HG02870 (cell line): ENCODE results near the gene DIRAS1.

ENCODE experiments used
- ATAC-seq: cut with Tn5 transposase; IDR thresholded peaks from one replicate; pipeline ENCODE4 v1.9.1; 2021; ENCODE audit warnings: mild to moderate bottlenecking, moderate library complexity; ENCODE audit not compliant: unreplicated experiment

The DIRAS1 gene

GRCh38 chr19:2728783-2729387 is 7.7 kb upstream of the DIRAS1 start:
- ATAC-seq = no peak

- ATAC-seq = no peak
These were observed 6.4 kb upstream of the DIRAS1 start for GRCh38 chr19:2727640-2727944.

GRCh38 chr19:2726904-2727639 is 5.9 kb upstream of the DIRAS1 start:
- no peak for ATAC-seq

GRCh38 chr19:2726160-2726855 is 5.1 kb upstream of the DIRAS1 start:
- no peak for ATAC-seq

GRCh38 chr19:2724148-2724557 is 3.0 kb upstream of the DIRAS1 start:
- ATAC-seq = no peak

- no peak for ATAC-seq
These were observed 2.6 kb upstream of the DIRAS1 start for GRCh38 chr19:2723747-2724146.

GRCh38 chr19:2723345-2723715 is 2.2 kb upstream of the DIRAS1 start:
- ATAC-seq = no peak

GRCh38 chr19:2722541-2723344 is 1.6 kb upstream of the DIRAS1 start:
- no peak for ATAC-seq

GRCh38 chr19:2721570-2722540 is 683 bp upstream of the DIRAS1 start:
- no peak for ATAC-seq

- no peak for ATAC-seq
These were observed 1.0 kb downstream of the DIRAS1 start for GRCh38 chr19:2719920-2720776.

GRCh38 chr19:2719232-2719735 is 1.9 kb downstream of the DIRAS1 start:
- no peak for ATAC-seq

GRCh38 chr19:2717638-2718541 is 3.3 kb downstream of the DIRAS1 start:
- no peak for ATAC-seq

- no peak for ATAC-seq
These were observed 4.2 kb downstream of the DIRAS1 start for GRCh38 chr19:2716722-2717637.

- ATAC-seq = no peak
These were observed 4.9 kb downstream of the DIRAS1 start for GRCh38 chr19:2716275-2716650.

- no peak for ATAC-seq
These were observed 5.5 kb downstream of the DIRAS1 start for GRCh38 chr19:2715470-2716274.

GRCh38 chr19:2714531-2715269 is 6.5 kb downstream of the DIRAS1 start:
- no peak for ATAC-seq
